Measurements from ENCODE around the gene CEP135.
"Not testable (repeated sequence)": the region's sequence is repeated elsewhere in the genome, so short reads cannot be mapped to it uniquely, and the experiment has no call there.

The CEP135 gene

GRCh38 chr4:55941881-55942396 lies 6.8 kb upstream of the CEP135 start:
- no peak for DNase-seq (ENCODE audit: low read depth)

GRCh38 chr4:55947254-55947882 lies 1.4 kb upstream of the CEP135 start:
- DNase-seq (ENCODE audit: low read depth) = no peak

- peak; percentile 91 for DNase-seq (ENCODE audit: low read depth)
These were observed 626 bp upstream of the CEP135 start for GRCh38 chr4:55947912-55948725.

- peak; percentile 8 for DNase-seq (ENCODE audit: low read depth)
These were observed 697 bp downstream of the CEP135 start for GRCh38 chr4:55949482-55949802.

GRCh38 chr4:55951191-55951922 lies 2.6 kb downstream of the CEP135 start:
- DNase-seq (ENCODE audit: low read depth) = no peak

GRCh38 chr4:55955710-55956109 lies 7.0 kb downstream of the CEP135 start:
- no peak for DNase-seq (ENCODE audit: low read depth)

- no peak for DNase-seq (ENCODE audit: low read depth)
These were observed 10.9 kb downstream of the CEP135 start for GRCh38 chr4:55959655-55960054.

- no peak for DNase-seq (ENCODE audit: low read depth)
These were observed 15.3 kb downstream of the CEP135 start for GRCh38 chr4:55964046-55964445.

GRCh38 chr4:55965585-55965984 lies 16.8 kb downstream of the CEP135 start:
- DNase-seq (ENCODE audit: low read depth) = no peak

- DNase-seq (ENCODE audit: low read depth) = not testable (repeated sequence)
These were observed 17.6 kb downstream of the CEP135 start for GRCh38 chr4:55966324-55966723.

- no peak for DNase-seq (ENCODE audit: low read depth)
These were observed 18.6 kb downstream of the CEP135 start for GRCh38 chr4:55967376-55967775.

- no peak for DNase-seq (ENCODE audit: low read depth)
These were observed 24.9 kb downstream of the CEP135 start for GRCh38 chr4:55973650-55974049.

- no peak for DNase-seq (ENCODE audit: low read depth)
These were observed 29.1 kb downstream of the CEP135 start for GRCh38 chr4:55977811-55978210.

- DNase-seq (ENCODE audit: low read depth) = no peak
These were observed 30.8 kb downstream of the CEP135 start for GRCh38 chr4:55979562-55979961.

- DNase-seq (ENCODE audit: low read depth) = no peak
These were observed 32.0 kb downstream of the CEP135 start for GRCh38 chr4:55980725-55981124.

GRCh38 chr4:55982976-55983375 lies 34.2 kb downstream of the CEP135 start:
- no peak for DNase-seq (ENCODE audit: low read depth)

GRCh38 chr4:55989766-55990165 lies 41.0 kb downstream of the CEP135 start:
- no peak for DNase-seq (ENCODE audit: low read depth)

GRCh38 chr4:55993994-55994663 lies 45.4 kb downstream of the CEP135 start:
- DNase-seq (ENCODE audit: low read depth) = no peak

GRCh38 chr4:55996646-55997045 lies 47.9 kb downstream of the CEP135 start:
- DNase-seq (ENCODE audit: low read depth) = no peak

- DNase-seq (ENCODE audit: low read depth) = no peak
These were observed 54.9 kb downstream of the CEP135 start for GRCh38 chr4:56003606-56004005.

GRCh38 chr4:56004235-56004634 lies 55.5 kb downstream of the CEP135 start:
- no peak for DNase-seq (ENCODE audit: low read depth)

GRCh38 chr4:56007154-56007553 lies 58.4 kb downstream of the CEP135 start:
- DNase-seq (ENCODE audit: low read depth) = no peak

Data from HS-5 (cell line).